ENCODE results near the gene RHOD.

Gene RHOD

GRCh38 chr11:67059671-67060070, 3.0 kb downstream of the RHOD start:
- DNase-seq (ENCODE audit: low read depth in 2 of 2), result no peak

GRCh38 chr11:67060111-67060522, 3.5 kb downstream of the RHOD start:
- no peak for DNase-seq (ENCODE audit: low read depth in 2 of 2)

- no peak for DNase-seq (ENCODE audit: low read depth in 2 of 2)
Observed at GRCh38 chr11:67062526-67063373, 6.1 kb downstream of the RHOD start.

- no peak for DNase-seq (ENCODE audit: low read depth in 2 of 2)
Observed at GRCh38 chr11:67066333-67066709, 9.7 kb downstream of the RHOD start.

GRCh38 chr11:67071420-67072284, 15.0 kb downstream of the RHOD start:
- DNase-seq (ENCODE audit: low read depth in 2 of 2), result peak; percentile 60 to 66

GRCh38 chr11:67072295-67072694, 15.6 kb downstream of the RHOD start:
- no peak for DNase-seq (ENCODE audit: low read depth in 2 of 2)

- no peak for DNase-seq (ENCODE audit: low read depth in 2 of 2)
Observed at GRCh38 chr11:67073908-67074307, 17.3 kb downstream of the RHOD start.

- no peak for DNase-seq (ENCODE audit: low read depth in 2 of 2)
Observed at GRCh38 chr11:67076202-67076601, 19.6 kb downstream of the RHOD start.

GRCh38 chr11:67079065-67079705, 22.5 kb downstream of the RHOD start:
- DNase-seq (ENCODE audit: low read depth in 2 of 2), result no peak

- DNase-seq (ENCODE audit: low read depth in 2 of 2), result no peak
Observed at GRCh38 chr11:67082071-67082791, 25.6 kb downstream of the RHOD start.

- DNase-seq (ENCODE audit: low read depth in 2 of 2), result no peak
Observed at GRCh38 chr11:67083786-67084366, 27.2 kb downstream of the RHOD start.

GRCh38 chr11:67085617-67086016, 29.0 kb downstream of the RHOD start:
- no peak for DNase-seq (ENCODE audit: low read depth in 2 of 2)

GRCh38 chr11:67090717-67091116, 34.1 kb downstream of the RHOD start:
- no peak for DNase-seq (ENCODE audit: low read depth in 2 of 2)

- DNase-seq (ENCODE audit: low read depth in 2 of 2), result no peak
Observed at GRCh38 chr11:67095214-67095507, 38.5 kb downstream of the RHOD start.

GRCh38 chr11:67098799-67099429, 42.3 kb downstream of the RHOD start:
- no peak for DNase-seq (ENCODE audit: low read depth in 2 of 2)

GRCh38 chr11:67099831-67100324, 43.2 kb downstream of the RHOD start:
- DNase-seq (ENCODE audit: low read depth in 2 of 2), result no peak

- no peak for DNase-seq (ENCODE audit: low read depth in 2 of 2)
Observed at GRCh38 chr11:67102664-67103063, 46.0 kb downstream of the RHOD start.

- DNase-seq (ENCODE audit: low read depth in 2 of 2), result no peak
Observed at GRCh38 chr11:67105964-67106363, 49.3 kb downstream of the RHOD start.

- DNase-seq (ENCODE audit: low read depth in 2 of 2), result no peak
Observed at GRCh38 chr11:67111261-67111660, 54.6 kb downstream of the RHOD start.

- no peak for DNase-seq (ENCODE audit: low read depth in 2 of 2)
Observed at GRCh38 chr11:67113231-67113721, 56.6 kb downstream of the RHOD start.
